ENCODE data around the gene LEUTX.
"Not testable (repeated sequence)": the region's sequence is repeated elsewhere in the genome, so short reads cannot be mapped to it uniquely, and the experiment has no call there.

Gene LEUTX, protein sequence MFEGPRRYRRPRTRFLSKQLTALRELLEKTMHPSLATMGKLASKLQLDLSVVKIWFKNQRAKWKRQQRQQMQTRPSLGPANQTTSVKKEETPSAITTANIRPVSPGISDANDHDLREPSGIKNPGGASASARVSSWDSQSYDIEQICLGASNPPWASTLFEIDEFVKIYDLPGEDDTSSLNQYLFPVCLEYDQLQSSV

DNA sequence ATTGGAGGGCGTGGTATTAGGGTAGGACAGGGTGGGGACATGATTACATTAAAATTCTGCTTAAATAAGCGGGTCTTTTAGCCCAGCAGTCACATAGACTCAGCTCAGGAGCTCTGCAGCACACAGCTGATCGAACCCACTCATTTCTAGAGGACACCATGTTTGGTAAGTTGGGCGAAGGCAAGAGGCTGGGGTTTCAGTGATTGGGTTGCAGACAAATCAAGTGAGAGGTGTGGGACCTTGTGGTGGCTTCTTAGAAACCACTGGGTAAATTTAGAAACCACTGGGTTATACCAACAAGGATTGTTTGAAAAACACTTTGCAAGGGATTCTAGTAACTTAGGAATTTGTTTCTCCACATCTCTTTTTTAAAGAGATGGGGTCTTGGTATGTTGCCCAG lies at the start of gene LEUTX:
Gene LEUTX (plus strand): TSS at position 92 of the 400 bp plus-strand sequence. CDS start 67 bp downstream, at position 159.
- no peak for DNase-seq

- no peak for DNase-seq
Observed at GRCh38 chr19:39729594-39729993, 49.1 kb upstream of the LEUTX start.

DNA sequence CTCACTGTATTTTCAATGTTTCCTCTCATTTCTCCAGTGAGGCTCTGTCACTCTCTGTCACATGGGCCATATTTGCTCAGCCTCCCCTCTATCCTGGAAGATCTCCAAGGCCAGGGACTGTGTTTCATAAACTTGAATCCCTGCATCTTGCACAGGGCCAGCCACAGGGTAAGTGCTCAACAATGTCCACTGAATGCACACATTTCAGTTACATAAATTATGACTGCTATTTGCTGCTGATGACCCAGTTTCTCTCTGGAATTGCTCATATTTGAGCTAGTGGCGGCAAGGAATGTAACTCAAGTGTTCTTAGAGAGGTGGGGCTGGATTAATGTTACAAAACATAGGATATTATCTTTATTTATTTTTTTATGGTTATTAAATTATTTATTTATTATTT lies 47.0 kb upstream of the LEUTX start:
- no peak for DNase-seq

DNA sequence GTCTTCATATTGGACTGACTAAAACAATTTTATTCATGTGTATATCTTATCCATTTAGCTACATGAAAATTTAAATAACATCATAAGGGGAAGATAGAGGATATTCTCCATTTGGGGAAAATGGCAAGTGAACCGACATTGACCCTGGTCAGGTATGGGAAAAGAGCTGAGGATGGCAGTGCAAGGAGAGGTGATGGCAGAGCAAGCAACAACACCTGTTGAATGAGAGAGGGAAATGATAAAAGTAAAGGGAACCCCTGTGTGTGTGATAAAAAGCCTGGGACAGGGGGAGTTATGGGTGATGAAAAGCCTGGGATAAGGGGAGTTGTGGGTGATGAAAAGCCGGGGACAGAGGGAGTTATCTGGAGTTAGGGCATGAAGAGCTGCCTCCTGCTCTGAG lies 44.8 kb upstream of the LEUTX start:
- DNase-seq, result no peak

DNA sequence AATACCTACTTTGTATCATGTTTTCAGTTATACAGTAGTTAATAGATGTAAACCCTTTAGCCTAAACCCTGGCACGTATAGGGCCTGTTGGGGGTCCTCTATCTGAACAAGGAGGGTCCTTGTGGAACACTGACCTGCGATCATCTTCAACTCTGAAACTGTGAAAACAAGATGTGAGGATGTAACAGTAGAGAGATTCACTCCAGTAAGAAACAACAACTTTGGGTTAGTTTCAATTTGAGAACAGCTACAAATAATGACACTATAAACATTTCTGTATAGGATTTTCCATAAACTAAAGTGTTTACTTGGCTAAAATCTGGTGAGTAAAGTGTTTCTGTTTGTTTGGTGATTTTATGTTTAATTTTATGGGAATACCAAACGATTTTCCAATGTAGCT lies 43.0 kb upstream of the LEUTX start:
- DNase-seq, result no peak

DNA sequence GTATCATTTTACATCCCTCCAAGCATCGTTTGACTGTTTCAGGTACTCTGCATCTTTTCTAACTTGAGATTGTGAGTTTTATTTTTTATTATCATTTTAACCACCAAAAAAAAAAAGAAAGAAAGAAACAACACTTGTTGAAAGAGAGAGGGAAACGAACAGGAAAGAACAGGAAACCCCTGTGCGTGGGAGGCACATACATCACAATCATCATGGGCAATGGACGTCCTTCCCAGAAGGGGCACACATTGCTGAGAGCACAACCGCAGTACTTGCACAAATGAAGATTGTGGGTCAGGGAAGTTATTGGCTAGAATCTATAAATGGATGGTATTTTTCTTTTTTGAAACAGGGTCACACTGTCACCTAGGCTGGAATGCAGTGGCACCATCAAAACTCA lies 42.6 kb upstream of the LEUTX start:
- DNase-seq, result no peak

GRCh38 chr19:39737351-39737750 lies 41.3 kb upstream of the LEUTX start:
- DNase-seq, result no peak

DNA sequence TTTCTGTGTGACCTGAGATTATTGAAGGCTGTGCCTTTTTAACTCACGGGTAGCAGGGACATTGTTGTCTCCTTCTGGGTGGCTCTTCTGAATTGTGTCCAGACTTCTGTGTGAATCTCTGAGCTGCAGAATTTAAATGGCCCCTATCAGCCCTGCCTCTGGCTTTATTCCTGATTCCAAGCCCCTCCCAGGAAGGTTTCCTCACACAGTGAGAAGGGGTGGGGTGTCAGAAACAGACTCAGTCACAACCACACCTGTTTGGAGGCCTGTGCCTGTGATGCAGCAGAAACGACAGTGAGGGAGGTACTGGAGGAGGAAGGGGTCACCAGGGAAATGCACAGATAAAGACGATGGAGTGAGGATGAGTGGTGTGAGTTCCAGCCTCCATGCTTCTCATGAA lies 40.8 kb upstream of the LEUTX start, which contains the start of gene CLC:
Gene CLC (minus strand): TSS at position 139 of the 400 bp plus-strand sequence. CDS start 77 bp downstream, at position 62.
- no peak for DNase-seq

GRCh38 chr19:39738814-39739213 lies 39.8 kb upstream of the LEUTX start:
- DNase-seq, result no peak

DNA sequence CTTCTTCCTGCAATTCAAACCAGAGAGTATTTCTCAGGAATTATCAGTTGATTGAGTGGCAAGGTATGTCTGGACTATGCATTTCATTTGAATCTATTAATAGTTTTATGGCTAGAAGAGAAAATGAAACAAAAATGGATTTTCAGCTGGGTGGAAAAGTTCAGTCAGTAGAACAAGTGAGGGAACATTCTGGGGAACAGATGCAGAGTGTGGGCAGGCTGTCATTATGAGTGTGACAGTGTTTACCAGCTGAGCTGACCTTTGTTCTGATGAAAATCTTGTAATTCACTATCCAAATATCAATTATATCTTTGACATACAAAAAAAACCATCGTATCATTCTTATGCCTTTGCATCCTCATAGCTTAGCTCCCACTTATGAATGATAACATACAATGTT lies 38.3 kb upstream of the LEUTX start:
- no peak for DNase-seq

GRCh38 chr19:39745643-39746042 lies 33.0 kb upstream of the LEUTX start:
- no peak for DNase-seq

DNA sequence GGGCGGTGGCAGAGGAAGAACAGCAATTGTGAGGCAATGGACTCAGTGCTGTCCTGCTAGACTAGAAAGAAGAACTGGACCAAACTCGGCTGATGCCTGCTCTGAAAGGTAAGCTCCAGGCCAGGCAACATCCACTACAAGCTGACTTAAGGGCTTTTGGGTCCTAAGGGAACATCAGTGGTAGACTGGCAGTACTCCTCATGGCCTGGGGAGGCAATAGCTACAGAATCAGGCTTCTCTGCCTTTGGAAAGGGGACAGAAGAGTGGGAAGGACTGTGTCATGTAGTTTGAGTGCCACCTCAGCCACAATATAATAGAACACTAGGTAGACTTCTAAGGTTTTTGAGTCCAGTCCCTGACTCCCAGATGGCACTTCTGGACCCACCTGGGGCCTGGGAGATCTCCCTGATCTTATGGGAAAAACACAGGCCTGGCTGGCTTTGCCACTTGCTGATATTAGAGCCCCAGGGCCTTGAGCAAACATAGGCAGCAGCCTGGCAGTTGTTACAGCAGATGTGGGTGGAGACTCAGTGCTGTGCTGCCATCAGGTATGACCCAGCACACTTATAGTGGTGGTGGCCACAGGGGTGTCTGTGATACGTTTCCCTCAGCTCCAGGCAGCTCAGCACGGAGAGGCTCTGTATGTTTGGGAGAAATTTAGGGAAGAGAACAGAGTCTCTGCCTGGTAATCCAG lies 31.7 kb upstream of the LEUTX start:
- no peak for DNase-seq

- DNase-seq, result no peak
Observed at GRCh38 chr19:39749981-39750380, 28.7 kb upstream of the LEUTX start.

DNA sequence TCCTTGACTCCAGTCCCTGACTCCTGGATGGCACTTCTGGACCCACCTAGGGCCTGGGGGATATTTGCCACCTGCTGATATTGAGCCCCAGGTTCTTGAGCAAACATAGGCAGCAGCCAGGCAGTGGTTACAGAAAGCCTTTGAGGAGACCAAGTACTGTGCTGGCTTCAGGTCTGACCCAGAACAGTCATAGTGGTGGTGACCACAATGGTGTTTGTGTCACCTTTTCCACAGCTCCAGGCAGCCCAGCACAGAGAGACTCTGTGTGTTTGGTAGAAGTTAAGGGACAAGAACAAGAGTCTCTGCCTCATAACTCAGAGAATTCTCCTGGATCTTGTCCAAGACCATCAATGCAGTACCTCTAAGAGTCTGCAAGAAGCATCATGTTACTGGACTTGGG lies 26.3 kb upstream of the LEUTX start:
- no peak for DNase-seq

GRCh38 chr19:39752795-39753194 lies 25.9 kb upstream of the LEUTX start:
- DNase-seq, result no peak

DNA sequence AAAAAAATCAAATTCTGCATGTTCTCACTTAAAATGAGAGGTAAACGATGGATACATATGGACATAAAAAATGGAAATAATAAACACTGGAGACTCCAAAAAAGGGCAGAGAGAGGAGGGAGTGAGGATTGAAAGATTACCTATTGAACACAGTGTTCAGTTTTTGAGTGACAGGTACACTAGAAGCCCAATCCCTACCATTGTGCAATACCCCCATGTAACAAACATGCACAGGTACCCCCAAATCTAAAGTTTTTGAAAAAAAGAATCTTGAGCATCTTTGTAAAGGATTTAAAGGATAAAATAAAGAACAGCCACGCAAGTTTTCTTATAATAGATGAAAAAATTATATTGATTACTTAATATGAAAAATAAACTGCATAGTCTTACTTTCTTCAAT lies 24.1 kb upstream of the LEUTX start:
- DNase-seq, result no peak

GRCh38 chr19:39754971-39755370 lies 23.7 kb upstream of the LEUTX start:
- DNase-seq, result no peak

GRCh38 chr19:39759457-39760184 lies 19.0 kb upstream of the LEUTX start:
- no peak for DNase-seq

GRCh38 chr19:39761851-39762250 lies 16.8 kb upstream of the LEUTX start:
- not testable (repeated sequence) for DNase-seq

GRCh38 chr19:39765091-39766076 lies 13.3 kb upstream of the LEUTX start:
- DNase-seq, result no peak

GRCh38 chr19:39768334-39768733 lies 10.3 kb upstream of the LEUTX start:
- DNase-seq, result no peak

DNA sequence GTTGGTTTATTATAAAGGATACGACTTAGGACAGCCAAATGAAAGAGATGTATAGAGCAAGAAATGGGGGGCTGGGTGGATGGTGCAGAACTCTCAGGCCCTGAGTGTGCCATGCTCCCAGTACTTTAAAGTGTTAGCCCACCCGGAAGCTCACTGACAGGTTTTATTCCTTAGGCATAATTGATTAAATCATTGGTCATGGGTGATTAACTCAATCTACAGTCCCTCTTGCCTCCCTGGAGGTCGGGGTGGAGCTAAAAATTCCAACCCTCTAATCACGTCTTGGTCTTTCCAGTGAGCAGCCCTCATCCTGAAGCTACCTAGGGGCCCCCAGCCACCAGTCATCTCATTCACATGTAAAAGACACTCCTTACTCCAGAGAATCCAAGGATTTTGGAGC lies 9.9 kb upstream of the LEUTX start:
- no peak for DNase-seq

- DNase-seq, result no peak
Observed at GRCh38 chr19:39780894-39781293, 2.2 kb downstream of the LEUTX start.

Data from NCI-H1436 (cell line).